Osteocyte (in vitro differentiated cells): ENCODE measurements around the gene SPATS2L. TPM values are rescaled to one million over a fixed set of nuclear protein-coding genes. Genes with fewer than 3 reads are reported as not detected.

Experiments used
- DNase-seq: peaks from one replicate; pipeline ENCODE4 v3.0.0; 2021; ENCODE audit warnings: mixed read lengths; ENCODE audit not compliant: unreplicated experiment; ENCODE audit errors: extremely low spot score
- H3K27ac Mint-ChIP-seq: one replicate; pipeline ENCODE4 v1.8.0; 2021; ENCODE audit warnings: mild to moderate bottlenecking, mixed read lengths; ENCODE audit not compliant: unreplicated experiment
- H3K27me3 Mint-ChIP-seq: one replicate; pipeline ENCODE4 v1.8.0; 2021; ENCODE audit warnings: mixed read lengths; ENCODE audit not compliant: unreplicated experiment
- H3K36me3 Mint-ChIP-seq: one replicate; pipeline ENCODE4 v1.8.0; 2021; ENCODE audit warnings: mixed read lengths; ENCODE audit not compliant: unreplicated experiment
- H3K4me1 Mint-ChIP-seq: one replicate; pipeline ENCODE4 v1.8.0; 2021; ENCODE audit warnings: mixed read lengths; ENCODE audit not compliant: unreplicated experiment
- H3K4me3 Mint-ChIP-seq: one replicate; pipeline ENCODE4 v1.8.0; 2021; ENCODE audit warnings: mild to moderate bottlenecking, moderate library complexity, mixed read lengths; ENCODE audit not compliant: unreplicated experiment
- H3K9me3 Mint-ChIP-seq: one replicate; pipeline ENCODE4 v1.8.0; 2021; ENCODE audit warnings: mixed read lengths; ENCODE audit not compliant: unreplicated experiment
- total RNA-seq: library from RNA; stranded (reverse); gene quantifications from 2 replicates; pipeline ENCODE4 v1.2.1, GENCODE V29; 2021
- TF ChIP-seq, protein P1 (sequence below): fragments of 200-600 bp; sonication (generic); IDR thresholded peaks from 2 replicates; pipeline ENCODE4 v1.5.0; 2021; ENCODE audit warnings: antibody characterized with exemption, mild to moderate bottlenecking, moderate library complexity

Gene SPATS2L
- total RNA-seq, 1 donor from 2014 or later: 152 TPM

DNA sequence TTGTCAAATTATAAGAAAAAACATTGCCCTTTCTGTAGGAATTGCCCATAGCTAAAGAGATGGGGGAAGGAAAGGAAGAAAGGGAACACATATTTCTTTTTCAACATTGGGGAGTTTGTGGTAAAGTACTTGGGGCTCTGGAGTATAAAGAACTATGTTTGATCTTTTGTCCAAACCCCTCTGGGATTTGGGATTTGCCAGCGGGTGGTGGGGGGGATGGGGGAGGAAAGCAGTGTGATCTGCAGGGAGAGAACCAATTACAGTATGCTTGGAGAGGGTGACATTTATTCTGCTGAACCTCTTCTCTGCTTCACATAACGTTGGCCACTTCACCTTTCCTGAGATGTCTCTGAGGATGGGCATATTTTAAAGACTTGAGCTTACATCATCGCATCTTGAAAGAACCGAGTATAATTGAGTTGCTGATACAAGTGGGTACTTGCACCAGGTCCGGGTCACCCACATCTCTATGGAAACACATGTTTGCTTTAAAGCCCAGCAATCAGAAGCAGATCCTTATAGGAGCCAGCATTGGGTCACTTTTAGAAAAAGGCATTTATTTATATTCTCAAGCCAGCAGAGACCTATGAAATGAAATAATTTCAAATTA lies 73.1 kb downstream of the SPATS2L start:
- no peaks in the 10 kb centered on the region for H3K9me3 Mint-ChIP-seq
- H3K4me1 Mint-ChIP-seq: peaks cover 64% of the 10 kb centered on the region
- no peak overlapping the region for H3K4me3 Mint-ChIP-seq
- no peak for DNase-seq
- TF ChIP-seq, protein P1, sequence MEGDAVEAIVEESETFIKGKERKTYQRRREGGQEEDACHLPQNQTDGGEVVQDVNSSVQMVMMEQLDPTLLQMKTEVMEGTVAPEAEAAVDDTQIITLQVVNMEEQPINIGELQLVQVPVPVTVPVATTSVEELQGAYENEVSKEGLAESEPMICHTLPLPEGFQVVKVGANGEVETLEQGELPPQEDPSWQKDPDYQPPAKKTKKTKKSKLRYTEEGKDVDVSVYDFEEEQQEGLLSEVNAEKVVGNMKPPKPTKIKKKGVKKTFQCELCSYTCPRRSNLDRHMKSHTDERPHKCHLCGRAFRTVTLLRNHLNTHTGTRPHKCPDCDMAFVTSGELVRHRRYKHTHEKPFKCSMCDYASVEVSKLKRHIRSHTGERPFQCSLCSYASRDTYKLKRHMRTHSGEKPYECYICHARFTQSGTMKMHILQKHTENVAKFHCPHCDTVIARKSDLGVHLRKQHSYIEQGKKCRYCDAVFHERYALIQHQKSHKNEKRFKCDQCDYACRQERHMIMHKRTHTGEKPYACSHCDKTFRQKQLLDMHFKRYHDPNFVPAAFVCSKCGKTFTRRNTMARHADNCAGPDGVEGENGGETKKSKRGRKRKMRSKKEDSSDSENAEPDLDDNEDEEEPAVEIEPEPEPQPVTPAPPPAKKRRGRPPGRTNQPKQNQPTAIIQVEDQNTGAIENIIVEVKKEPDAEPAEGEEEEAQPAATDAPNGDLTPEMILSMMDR: no peak
- H3K36me3 Mint-ChIP-seq: no peaks in the 10 kb centered on the region
- H3K27ac Mint-ChIP-seq: peak overlapping the region; percentile 89
- no peaks in the 10 kb centered on the region for H3K27me3 Mint-ChIP-seq

DNA sequence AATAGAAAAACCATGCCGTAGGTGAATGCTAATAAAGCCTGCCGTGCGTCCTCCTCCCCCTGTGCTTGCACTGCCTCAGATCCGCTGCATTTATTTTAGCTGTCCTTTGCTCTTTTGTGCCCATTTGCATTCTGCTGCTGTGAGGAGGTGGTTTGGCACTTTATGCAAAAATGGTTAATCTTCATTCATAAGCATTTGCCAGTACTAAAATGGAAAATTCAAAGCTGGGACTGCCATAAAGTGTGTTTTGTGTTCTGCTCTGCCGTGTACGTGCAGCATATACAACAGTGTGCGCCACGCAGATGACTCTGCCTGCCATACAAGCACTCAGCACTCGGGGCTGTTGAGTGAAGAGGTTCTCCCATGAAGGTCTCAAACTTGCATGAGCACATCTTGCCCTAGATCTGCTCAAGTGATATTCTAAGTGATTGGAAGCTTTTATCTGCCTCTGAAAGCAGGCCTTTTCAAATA lies 73.6 kb downstream of the SPATS2L start:
- no peaks in the 10 kb centered on the region for H3K27me3 Mint-ChIP-seq
- H3K36me3 Mint-ChIP-seq: no peaks in the 10 kb centered on the region
- no peaks in the 10 kb centered on the region for H3K9me3 Mint-ChIP-seq
- H3K4me1 Mint-ChIP-seq: peaks cover 64% of the 10 kb centered on the region
- no peak overlapping the region for H3K4me3 Mint-ChIP-seq
- no peak for DNase-seq
- peak overlapping the region; percentile 89 for H3K27ac Mint-ChIP-seq
- TF ChIP-seq, protein P1: no peak

- Mint-ChIP-seq H3K27ac (peak overlapping the region; percentile 89), H3K27me3 (no peaks in the 10 kb centered on the region), H3K9me3 (no peaks in the 10 kb centered on the region), H3K4me1 (peaks cover 62% of the 10 kb centered on the region), H3K4me3 (peak overlapping the region; percentile 11), H3K36me3 (no peaks in the 10 kb centered on the region)
- DNase-seq: no peak
- TF ChIP-seq, protein P1: no peak
These were observed 74.5 kb downstream of the SPATS2L start for GRCh38 chr2:200380833-200381542.

- Mint-ChIP-seq H3K4me1 (peaks cover 53% of the 10 kb centered on the region), H3K4me3 (no peak overlapping the region), H3K9me3 (no peaks in the 10 kb centered on the region), H3K27ac (peak overlapping the region; percentile 95), H3K27me3 (no peaks in the 10 kb centered on the region), H3K36me3 (peaks cover 3% of the 10 kb centered on the region)
- TF ChIP-seq, protein P1: no peak
- no peak for DNase-seq
These were observed 76.4 kb downstream of the SPATS2L start for GRCh38 chr2:200382874-200383273.

DNA sequence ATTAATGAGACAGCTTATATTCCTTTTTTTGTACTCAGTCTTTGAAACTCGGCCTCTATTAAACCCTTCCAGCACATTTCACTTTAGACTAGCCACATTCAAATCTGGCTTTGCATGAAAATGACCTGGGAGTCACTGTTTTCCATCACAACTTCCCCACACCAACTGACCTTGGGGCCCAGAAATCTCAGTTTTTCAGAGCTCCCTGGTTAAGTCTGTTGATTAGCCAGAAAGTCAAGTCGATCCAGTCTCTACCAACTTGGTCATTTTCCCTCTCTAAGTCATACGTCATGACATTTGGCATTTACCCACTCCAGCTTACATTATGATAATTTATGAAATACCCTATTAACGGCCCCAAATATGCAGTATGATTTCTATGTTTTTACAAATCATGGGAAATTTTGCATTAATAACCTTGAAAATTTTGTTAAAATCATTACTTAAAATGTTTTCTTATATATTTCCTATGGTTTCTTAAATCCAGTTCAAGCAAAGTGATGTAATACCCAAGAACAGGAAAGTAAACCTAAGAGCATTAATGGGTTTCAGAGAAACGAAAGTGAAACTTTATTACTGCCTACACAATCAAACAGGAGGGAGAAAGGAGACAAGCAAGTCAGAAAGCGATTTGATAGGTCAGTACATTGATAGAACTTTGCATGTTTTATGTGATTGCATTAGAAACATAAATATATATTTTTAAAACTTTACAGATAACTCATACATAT lies 77.1 kb downstream of the SPATS2L start:
- H3K4me1 Mint-ChIP-seq: peaks cover 46% of the 10 kb centered on the region
- TF ChIP-seq, protein P1: no peak
- H3K9me3 Mint-ChIP-seq: no peaks in the 10 kb centered on the region
- H3K27me3 Mint-ChIP-seq: no peaks in the 10 kb centered on the region
- DNase-seq: no peak
- H3K36me3 Mint-ChIP-seq: peaks cover 6% of the 10 kb centered on the region
- H3K27ac Mint-ChIP-seq: peak overlapping the region; percentile 95
- peak overlapping the region; percentile 44 for H3K4me3 Mint-ChIP-seq
